Cardiac fibroblast (primary cell): ENCODE results near the gene TSC22D2.

ENCODE experiments used
- DNase-seq, 2 donors: peaks; one replicate each; pipeline versions ENCODE4 v3.0.0 to v3.0.0-alpha.2; 2010; ENCODE audit warnings: low read depth in 2 of 2
- H3K4me3 ChIP-seq, 2 donors: replicated peaks in 1 of 2; 1 replicate in 1 of 2; 2 replicates in 1 of 2; pipeline ENCODE4 v1.5.1; 2011; ENCODE audit warnings: low read depth in 2 of 2, low read length in 2 of 2, mild to moderate bottlenecking in 2 of 2, moderate library complexity in 1 of 2
- TF ChIP-seq, protein P1 (sequence below): IDR thresholded peaks from one replicate; pipeline ENCODE4 v1.5.1; 2011; ENCODE audit warnings: low read depth, mild to moderate bottlenecking, low read length, inconsistent platforms

Gene TSC22D2

DNA sequence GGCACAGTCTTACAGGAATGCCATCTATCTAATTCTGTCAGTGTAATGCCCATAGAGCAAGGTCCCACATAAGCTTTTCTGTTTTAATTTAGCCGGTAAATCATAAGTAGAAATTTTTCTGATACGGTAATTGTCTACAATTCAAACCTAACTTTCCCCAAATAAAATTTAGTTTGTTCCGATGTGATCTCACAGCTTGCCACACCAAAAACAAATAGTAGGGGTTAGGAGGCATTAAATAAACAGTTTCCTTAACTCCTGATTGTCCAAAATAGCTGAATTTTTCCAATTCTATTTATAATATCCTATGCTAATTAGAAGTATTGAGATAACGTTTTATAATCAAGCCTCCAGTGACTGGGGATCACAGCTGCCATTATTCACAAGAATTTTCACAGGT lies 53.3 kb downstream of the TSC22D2 start:
- H3K4me3 ChIP-seq: no peak overlapping the region
- DNase-seq: no peak
- TF ChIP-seq, protein P1, sequence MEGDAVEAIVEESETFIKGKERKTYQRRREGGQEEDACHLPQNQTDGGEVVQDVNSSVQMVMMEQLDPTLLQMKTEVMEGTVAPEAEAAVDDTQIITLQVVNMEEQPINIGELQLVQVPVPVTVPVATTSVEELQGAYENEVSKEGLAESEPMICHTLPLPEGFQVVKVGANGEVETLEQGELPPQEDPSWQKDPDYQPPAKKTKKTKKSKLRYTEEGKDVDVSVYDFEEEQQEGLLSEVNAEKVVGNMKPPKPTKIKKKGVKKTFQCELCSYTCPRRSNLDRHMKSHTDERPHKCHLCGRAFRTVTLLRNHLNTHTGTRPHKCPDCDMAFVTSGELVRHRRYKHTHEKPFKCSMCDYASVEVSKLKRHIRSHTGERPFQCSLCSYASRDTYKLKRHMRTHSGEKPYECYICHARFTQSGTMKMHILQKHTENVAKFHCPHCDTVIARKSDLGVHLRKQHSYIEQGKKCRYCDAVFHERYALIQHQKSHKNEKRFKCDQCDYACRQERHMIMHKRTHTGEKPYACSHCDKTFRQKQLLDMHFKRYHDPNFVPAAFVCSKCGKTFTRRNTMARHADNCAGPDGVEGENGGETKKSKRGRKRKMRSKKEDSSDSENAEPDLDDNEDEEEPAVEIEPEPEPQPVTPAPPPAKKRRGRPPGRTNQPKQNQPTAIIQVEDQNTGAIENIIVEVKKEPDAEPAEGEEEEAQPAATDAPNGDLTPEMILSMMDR: no peak

DNA sequence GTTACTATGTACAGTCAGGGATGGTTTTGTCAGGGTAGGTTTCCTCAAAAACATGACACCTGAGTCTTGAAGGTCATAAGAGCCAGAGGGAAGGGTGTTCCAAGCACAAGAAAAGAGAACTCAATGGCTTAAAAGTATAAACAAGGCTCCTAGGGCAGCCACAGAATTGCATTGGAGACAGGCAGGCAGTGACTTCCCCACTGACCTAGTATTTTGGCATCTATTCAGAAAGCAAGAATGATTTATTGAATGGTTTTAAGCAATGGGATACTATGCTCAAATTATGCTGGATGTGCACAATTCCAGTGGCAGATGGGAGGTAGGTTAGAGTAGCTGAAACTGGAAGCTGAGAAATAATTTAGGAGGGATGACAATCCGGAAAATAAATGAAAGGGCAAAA lies 54.0 kb downstream of the TSC22D2 start:
- H3K4me3 ChIP-seq: no peak overlapping the region
- no peak for DNase-seq
- TF ChIP-seq, protein P1: no peak

DNA sequence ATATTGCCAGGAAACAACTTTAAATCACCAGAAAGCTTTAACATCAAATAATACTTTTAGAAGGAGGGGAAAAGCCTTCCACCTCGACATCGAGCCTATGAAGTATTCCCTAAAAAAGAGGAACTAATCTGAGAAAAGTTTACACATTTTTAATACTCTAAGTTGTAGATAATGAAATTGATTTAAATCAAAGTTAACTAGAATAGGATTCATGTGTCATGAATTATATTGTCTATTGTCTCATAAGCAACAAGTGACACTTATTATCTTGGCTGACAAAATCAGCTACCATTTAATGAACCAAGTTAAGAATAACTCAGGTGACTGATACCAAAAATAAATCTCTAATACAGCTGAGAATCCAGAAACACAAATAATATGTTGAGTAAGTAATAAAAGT lies 56.6 kb downstream of the TSC22D2 start:
- H3K4me3 ChIP-seq: no peak overlapping the region

DNA sequence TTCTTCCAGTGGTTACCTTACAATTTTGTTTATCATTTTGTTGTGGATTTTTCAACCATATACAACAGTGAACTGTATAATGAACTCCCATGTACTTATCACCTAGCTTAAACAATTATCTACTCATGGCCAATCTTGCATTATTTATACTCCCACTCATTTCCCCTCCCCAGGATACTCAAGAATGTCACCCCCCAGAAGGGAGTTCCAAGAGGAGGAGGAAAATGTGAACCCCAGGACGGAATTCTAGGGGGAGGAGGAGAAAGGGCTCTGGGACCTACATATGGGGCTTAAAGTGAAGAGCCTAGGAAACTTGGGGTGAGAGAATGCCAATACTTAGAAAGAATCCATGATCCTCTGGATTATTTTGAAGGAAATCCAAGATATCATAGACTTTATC lies 59.3 kb downstream of the TSC22D2 start:
- TF ChIP-seq, protein P1: no peak
- DNase-seq: no peak
- no peak overlapping the region for H3K4me3 ChIP-seq

More for the DNA sequence above, 56.6 kb downstream of the TSC22D2 start:
- TF ChIP-seq, protein P1: no peak
- DNase-seq: no peak

DNA sequence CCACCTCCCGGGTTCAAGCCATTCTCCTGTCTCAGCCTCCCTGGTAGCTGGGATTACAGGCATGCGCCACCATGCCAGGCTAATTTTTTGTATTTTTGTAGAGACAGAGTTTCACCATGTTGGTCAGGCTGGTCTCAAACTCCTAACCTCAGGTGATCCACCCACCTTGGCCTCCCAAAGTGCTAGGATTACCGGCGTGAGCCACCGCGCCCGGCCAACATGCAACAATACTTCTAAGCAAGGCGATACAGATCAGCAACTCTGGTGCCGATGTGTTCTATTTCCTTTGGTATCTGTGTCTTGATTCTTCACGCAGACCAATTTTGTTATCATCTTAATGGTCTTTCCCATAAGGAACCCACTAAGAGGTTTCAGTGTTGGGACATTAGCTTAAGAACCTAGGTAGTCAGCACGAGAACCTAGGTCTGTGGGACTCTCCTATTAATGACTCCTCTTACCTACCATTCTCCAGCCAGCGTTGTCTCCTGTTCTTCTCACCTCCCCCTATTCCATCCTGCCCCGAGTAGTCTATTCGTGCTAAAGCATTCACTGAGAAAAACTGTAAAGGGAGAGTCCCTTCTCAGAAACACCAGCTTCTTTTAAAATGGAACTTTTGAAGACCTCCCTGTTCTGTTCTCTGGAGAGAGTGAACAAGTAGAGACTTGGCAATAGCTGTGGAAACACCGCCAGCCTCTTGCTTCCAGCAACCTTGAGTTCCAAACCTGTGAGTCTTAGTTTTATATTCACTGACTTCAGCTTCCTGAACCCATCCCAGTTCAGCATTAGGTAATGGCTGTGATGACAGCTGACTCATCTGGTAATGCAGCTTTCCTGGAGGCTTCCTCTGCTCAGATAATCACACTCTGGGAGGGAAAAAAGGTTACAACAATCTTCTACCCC lies 61.2 kb downstream of the TSC22D2 start:
- TF ChIP-seq, protein P1: no peak
- H3K4me3 ChIP-seq: no peak overlapping the region
- peak; percentile 92 to 98 for DNase-seq

DNA sequence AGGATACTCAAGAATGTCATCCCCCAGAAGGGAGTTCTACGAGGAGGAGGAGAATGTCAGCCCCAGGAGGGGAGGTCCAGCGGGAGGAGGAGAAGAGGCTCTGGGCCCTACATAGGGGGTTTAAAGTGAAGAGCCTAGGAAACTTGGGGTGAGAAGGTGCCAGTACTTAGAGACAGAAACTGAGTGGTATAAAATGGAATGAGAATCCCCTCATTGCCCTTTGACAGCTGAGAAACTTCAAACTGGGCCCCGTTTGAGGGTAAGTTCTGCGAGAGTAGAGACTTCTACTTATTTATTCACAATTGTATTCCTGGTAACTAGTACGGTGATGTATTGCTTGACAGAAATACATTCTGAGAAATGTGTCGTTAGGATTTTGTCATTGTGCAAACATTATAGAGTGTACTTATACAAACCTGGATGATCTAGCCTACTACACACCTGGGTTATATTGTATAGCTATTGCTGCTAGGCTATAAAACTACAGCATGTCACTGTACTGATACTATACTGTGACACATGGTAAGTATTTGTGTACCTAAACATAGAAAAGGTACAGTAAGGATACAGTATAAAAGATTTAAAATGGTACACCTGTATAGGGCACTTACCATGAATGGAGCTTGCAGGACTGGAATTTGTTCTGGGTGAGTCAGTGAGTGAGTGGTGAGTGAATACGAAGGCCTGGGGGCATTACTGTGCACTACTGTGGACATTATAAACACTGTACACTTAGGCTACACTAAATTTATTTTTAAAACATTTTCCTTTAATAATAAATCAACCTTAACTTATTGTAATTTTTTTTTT lies 62.0 kb downstream of the TSC22D2 start:
- peak in 1 of 2 donors; percentile 63 for DNase-seq
- H3K4me3 ChIP-seq: no peak overlapping the region

More for the DNA sequence above, 62.0 kb downstream of the TSC22D2 start:
- TF ChIP-seq, protein P1: no peak
